ENCODE data around the gene OSR1. TPM values are rescaled to one million over a fixed set of nuclear protein-coding genes. Genes with fewer than 3 reads are reported as not detected.

The OSR1 gene
- total RNA-seq, 1 donor from 2014 or later, result 5.9 TPM

DNA sequence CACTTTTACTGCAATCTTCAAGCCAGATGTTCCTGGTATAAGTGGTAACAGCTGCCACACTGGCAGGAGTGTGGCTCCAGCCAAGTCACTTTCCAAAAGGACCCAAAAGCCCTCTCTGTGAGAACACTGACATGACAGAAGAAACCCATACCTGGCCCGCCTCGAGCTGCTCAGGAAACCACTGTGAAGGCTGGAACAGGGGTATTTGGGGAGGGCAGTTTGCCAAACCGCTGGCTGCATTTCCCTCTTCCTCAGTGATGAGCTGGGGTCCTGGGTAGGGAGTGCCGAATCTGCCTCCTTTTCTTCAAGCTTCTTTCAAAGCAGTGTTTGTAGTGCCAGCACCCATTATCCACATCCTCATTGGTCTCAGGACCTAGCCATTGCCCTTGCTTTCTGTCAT, 10.3 kb upstream of the OSR1 start:
- DNase-seq (ENCODE audit: extremely low spot score in 2 of 2), result no peak
- TF ChIP-seq POLR2AphosphoS5 (IDR thresholded peaks at IDR 0.05; ENCODE audit: insufficient read depth in 1 of 2, low read depth in 1 of 2) (no peak), POLR2A (IDR thresholded peaks at IDR 0.05) (no peak)
- TF ChIP-seq, protein P1, sequence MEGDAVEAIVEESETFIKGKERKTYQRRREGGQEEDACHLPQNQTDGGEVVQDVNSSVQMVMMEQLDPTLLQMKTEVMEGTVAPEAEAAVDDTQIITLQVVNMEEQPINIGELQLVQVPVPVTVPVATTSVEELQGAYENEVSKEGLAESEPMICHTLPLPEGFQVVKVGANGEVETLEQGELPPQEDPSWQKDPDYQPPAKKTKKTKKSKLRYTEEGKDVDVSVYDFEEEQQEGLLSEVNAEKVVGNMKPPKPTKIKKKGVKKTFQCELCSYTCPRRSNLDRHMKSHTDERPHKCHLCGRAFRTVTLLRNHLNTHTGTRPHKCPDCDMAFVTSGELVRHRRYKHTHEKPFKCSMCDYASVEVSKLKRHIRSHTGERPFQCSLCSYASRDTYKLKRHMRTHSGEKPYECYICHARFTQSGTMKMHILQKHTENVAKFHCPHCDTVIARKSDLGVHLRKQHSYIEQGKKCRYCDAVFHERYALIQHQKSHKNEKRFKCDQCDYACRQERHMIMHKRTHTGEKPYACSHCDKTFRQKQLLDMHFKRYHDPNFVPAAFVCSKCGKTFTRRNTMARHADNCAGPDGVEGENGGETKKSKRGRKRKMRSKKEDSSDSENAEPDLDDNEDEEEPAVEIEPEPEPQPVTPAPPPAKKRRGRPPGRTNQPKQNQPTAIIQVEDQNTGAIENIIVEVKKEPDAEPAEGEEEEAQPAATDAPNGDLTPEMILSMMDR (IDR thresholded peaks at IDR 0.05), result no peak

DNA sequence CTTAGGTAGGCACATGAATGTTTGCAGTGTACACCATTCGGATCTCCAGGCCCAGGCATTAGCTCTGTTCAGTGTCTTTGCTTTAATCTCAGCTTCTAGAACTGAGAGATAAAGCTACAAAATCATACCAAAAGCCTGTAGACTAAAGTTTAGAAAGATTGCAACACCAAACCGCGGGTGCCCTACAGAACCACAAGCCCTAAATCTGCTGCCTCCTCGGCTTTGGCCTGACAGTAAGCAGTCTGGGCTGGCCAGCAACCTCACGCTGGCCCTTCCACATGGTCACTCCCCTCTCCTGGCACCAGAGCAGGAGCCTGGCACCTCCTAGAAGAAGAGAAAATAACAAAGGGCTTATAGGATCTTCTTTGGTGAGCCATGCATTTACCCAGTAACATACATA, 8.9 kb upstream of the OSR1 start:
- Histone ChIP-seq H3K27ac (no peak overlapping the region), H3K27me3 (no peaks in the 10 kb centered on the region), H3K4me3 (no peak overlapping the region), H3K9me3 (no peaks in the 10 kb centered on the region), H3K36me3 (no peaks in the 10 kb centered on the region), H3K4me1 (peaks cover 4% of the 10 kb centered on the region)
- no peak for DNase-seq (ENCODE audit: extremely low spot score in 2 of 2)
- intact Hi-C loops (cut with DNase I), result loop anchor here (10.0 kb wide), 1 partner anchor 933 kb away; no protein-coding TSS in a partner anchor
- TF ChIP-seq POLR2AphosphoS5 (IDR thresholded peaks at IDR 0.05; ENCODE audit: insufficient read depth in 1 of 2, low read depth in 1 of 2), result no peak
- TF ChIP-seq, protein P1 (IDR thresholded peaks at IDR 0.05), result no peak
- TF ChIP-seq POLR2A (IDR thresholded peaks at IDR 0.05), result no peak

More for the DNA sequence above, 10.3 kb upstream of the OSR1 start:
- Histone ChIP-seq H3K4me1 (no peaks in the 10 kb centered on the region), H3K9me3 (no peaks in the 10 kb centered on the region), H3K27ac (no peak overlapping the region), H3K27me3 (no peaks in the 10 kb centered on the region), H3K4me3 (no peak overlapping the region), H3K36me3 (no peaks in the 10 kb centered on the region)
- intact Hi-C loops (cut with DNase I), result loop anchor here (10.0 kb wide), 1 partner anchor 934 kb away; no protein-coding TSS in a partner anchor

DNA sequence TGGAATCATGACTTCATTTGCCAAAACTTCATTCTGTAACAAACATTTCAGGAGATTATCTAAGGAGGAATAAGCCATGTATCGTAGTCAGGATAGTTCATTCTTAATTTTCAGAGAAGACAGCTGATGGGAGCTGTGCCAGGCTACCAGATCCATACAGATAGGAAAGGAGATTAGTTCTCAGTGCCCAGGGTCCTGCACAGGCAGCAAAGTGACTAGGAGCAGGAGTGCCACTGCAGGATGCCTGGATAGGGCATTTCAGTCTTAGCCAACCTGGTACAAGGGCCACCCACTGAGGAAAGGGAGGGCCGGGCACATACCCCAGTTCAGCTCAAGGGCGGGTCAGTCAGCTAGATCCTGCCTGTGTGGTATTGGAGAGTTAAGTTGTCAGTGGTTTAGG, 6.7 kb upstream of the OSR1 start:
- Histone ChIP-seq H3K27ac (no peak overlapping the region), H3K9me3 (no peaks in the 10 kb centered on the region), H3K36me3 (no peaks in the 10 kb centered on the region), H3K27me3 (no peaks in the 10 kb centered on the region), H3K4me1 (peaks cover 13% of the 10 kb centered on the region), H3K4me3 (no peak overlapping the region)
- no peak for DNase-seq (ENCODE audit: extremely low spot score in 2 of 2)
- intact Hi-C loops (cut with DNase I), result loop anchor here (10.0 kb wide), 1 partner anchor 930 kb away; no protein-coding TSS in a partner anchor
- TF ChIP-seq POLR2AphosphoS5 (IDR thresholded peaks at IDR 0.05; ENCODE audit: insufficient read depth in 1 of 2, low read depth in 1 of 2) (no peak), POLR2A (IDR thresholded peaks at IDR 0.05) (no peak)
- TF ChIP-seq, protein P1 (IDR thresholded peaks at IDR 0.05), result no peak

DNA sequence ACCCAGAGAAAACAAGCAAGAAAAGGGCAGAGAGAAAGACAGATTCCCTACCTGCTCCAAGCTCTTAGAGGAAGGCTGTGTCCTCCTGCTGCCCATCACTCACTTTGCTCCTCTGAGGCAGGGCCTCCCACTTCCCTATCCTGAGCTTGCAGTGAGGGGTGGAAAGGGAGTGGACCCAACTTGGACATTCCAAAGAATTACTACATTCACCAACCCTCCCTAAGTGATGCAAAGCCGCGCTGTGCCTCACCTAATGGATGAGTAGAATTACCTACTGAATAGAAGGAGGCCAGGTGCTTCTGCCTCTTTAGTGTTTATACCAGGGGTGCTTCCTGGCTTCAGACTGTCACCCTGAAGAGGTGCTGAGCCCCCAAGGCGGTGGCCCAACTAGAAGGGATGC, 5.6 kb upstream of the OSR1 start:
- H3K4me3 ChIP-seq, result no peak overlapping the region
- intact Hi-C loops (cut with DNase I), result loop anchor here (5.0 to 10.0 kb wide), 2 partner anchors 929 to 977 kb away; no protein-coding TSS in a partner anchor
- peak in 1 of 2 donors; percentile 82 for DNase-seq (ENCODE audit: extremely low spot score in 2 of 2)
- no peak overlapping the region for H3K27ac ChIP-seq
- H3K27me3 ChIP-seq, result no peaks in the 10 kb centered on the region
- TF ChIP-seq POLR2A (IDR thresholded peaks at IDR 0.05), result no peak
- TF ChIP-seq, protein P1 (IDR thresholded peaks at IDR 0.05), result no peak
- TF ChIP-seq POLR2AphosphoS5 (IDR thresholded peaks at IDR 0.05; ENCODE audit: insufficient read depth in 1 of 2, low read depth in 1 of 2), result no peak
- H3K9me3 ChIP-seq, result no peaks in the 10 kb centered on the region
- H3K36me3 ChIP-seq, result no peaks in the 10 kb centered on the region
- peaks cover 15% of the 10 kb centered on the region for H3K4me1 ChIP-seq

DNA sequence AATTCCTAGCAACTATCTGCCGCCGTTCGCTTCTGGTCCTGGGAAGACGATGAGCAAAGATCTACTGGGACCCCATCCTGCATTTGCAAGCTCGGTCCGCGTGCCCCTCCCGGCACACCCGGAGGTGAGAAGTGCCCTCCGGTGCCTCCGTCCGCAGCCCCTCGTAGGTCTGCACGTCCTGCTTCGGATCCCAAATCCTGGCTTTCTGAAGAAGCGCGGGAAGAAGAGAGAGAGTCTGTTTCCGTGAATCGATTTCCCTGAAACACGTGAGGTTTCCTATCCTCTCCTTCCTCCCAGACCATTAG, 5.0 kb upstream of the OSR1 start:
- Histone ChIP-seq H3K4me3 (peak overlapping the region; percentile 55 to 67), H3K4me1 (peaks cover 21% of the 10 kb centered on the region), H3K36me3 (no peaks in the 10 kb centered on the region), H3K27me3 (no peaks in the 10 kb centered on the region), H3K9me3 (no peaks in the 10 kb centered on the region), H3K27ac (peak overlapping the region; percentile 51)
- DNase-seq (ENCODE audit: extremely low spot score in 2 of 2), result peak in 1 of 2 donors; percentile 84
- TF ChIP-seq POLR2A (IDR thresholded peaks at IDR 0.05), result no peak
- TF ChIP-seq, protein P1 (IDR thresholded peaks at IDR 0.05), result no peak
- intact Hi-C loops (cut with DNase I), result loop anchor here (5.0 to 10.0 kb wide), 2 partner anchors 929 to 976 kb away; no protein-coding TSS in a partner anchor
